ENCODE results near the gene FXN.
"Not testable (repeated sequence)": the region's sequence is repeated elsewhere in the genome, so short reads cannot be mapped to it uniquely, and the experiment has no call there.

The FXN gene

DNA sequence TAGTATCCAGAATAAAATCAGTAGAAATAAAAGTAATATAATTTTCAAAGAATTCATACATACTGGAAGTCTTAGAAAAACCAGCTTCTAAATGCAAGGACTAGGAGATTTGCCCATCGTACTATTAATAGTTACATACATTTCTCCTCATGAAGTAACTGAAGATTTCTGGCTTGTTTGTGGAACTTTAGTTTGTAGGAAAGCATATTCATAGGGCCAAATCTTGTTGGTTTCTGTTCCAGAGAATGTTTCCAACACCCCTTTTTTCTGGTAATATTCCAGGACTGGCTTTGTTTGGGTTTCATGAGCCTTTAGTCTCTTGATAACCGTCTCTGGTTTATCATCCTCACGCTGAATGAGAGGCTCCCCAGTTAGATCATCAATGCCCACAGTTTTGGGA lies 72.2 kb downstream of the FXN start:
- no peak for ATAC-seq
- TF ChIP-seq PPARA (CRISPR knock-in tag; IDR thresholded peaks at IDR 0.05; ENCODE audit: borderline replicate concordance) (no peak), ESRRG (CRISPR knock-in tag; IDR thresholded peaks at IDR 0.05) (no peak), ARNTL (CRISPR knock-in tag; IDR thresholded peaks at IDR 0.05; ENCODE audit: borderline replicate concordance, low read depth) (no peak), ZFP3 (CRISPR knock-in tag; IDR thresholded peaks at IDR 0.05) (no peak)
- TF ChIP-seq, protein P1, sequence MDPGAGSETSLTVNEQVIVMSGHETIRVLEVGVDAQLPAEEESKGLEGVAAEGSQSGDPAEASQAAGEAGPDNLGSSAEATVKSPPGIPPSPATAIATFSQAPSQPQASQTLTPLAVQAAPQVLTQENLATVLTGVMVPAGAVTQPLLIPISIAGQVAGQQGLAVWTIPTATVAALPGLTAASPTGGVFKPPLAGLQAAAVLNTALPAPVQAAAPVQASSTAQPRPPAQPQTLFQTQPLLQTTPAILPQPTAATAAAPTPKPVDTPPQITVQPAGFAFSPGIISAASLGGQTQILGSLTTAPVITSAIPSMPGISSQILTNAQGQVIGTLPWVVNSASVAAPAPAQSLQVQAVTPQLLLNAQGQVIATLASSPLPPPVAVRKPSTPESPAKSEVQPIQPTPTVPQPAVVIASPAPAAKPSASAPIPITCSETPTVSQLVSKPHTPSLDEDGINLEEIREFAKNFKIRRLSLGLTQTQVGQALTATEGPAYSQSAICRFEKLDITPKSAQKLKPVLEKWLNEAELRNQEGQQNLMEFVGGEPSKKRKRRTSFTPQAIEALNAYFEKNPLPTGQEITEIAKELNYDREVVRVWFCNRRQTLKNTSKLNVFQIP (CRISPR knock-in tag; IDR thresholded peaks at IDR 0.05; ENCODE audit: borderline replicate concordance, low read depth), result no peak

DNA sequence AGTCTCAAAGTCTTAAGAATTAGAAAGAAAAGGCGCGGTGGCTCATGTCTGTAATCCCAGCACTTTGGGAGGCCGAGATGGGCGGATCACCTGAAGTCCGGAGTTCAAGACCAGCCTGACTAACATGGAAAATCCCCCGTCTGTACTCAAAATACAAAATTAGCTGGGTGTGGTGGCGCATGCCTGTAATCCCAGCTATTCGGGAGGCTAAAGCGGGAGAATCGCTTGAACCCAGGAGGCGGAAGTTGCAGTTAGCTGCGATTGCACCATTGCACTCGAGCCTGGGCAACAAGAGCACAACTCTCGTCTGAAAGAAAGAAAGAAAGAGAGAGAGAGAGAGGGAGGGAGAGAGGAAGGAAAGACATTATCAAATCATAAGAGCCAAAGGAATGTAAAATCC lies 73.2 kb downstream of the FXN start:
- not testable (repeated sequence) for ATAC-seq

DNA sequence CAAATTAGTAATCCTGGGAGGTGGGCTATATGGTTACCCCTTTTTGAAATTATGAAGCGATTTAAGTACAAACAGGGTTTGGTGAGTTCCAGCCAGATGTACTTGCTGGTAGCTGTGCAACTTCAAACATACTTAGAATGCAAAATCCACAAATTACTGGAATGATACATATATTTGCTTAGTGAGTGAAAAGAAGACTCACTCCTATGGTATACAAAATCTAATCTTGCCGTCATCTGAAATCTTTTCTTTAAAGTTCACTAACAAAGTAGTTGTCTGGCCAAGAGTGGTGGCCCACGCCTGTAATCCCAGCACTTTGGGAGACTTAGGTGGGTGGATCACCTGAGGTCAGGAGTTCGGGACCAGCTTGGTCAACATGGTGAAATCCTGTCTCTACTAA lies 73.6 kb downstream of the FXN start:
- TF ChIP-seq ZFP30 (CRISPR knock-in tag; IDR thresholded peaks at IDR 0.05), result no peak
- TF ChIP-seq CSDC2 (CRISPR knock-in tag; IDR thresholded peaks at IDR 0.05), result no peak
- no peak for TF ChIP-seq PPARA (CRISPR knock-in tag; IDR thresholded peaks at IDR 0.05; ENCODE audit: borderline replicate concordance)
- no peak for TF ChIP-seq ZFP3 (CRISPR knock-in tag; IDR thresholded peaks at IDR 0.05)
- TF ChIP-seq, protein P2, sequence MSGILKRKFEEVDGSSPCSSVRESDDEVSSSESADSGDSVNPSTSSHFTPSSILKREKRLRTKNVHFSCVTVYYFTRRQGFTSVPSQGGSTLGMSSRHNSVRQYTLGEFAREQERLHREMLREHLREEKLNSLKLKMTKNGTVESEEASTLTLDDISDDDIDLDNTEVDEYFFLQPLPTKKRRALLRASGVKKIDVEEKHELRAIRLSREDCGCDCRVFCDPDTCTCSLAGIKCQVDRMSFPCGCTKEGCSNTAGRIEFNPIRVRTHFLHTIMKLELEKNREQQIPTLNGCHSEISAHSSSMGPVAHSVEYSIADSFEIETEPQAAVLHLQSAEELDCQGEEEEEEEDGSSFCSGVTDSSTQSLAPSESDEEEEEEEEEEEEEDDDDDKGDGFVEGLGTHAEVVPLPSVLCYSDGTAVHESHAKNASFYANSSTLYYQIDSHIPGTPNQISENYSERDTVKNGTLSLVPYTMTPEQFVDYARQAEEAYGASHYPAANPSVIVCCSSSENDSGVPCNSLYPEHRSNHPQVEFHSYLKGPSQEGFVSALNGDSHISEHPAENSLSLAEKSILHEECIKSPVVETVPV (CRISPR knock-in tag; IDR thresholded peaks at IDR 0.05), result no peak
- no peak for TF ChIP-seq BACH2 (CRISPR knock-in tag; IDR thresholded peaks at IDR 0.05; ENCODE audit: borderline replicate concordance)
- no peak for TF ChIP-seq TOX (CRISPR knock-in tag; IDR thresholded peaks at IDR 0.05; ENCODE audit: borderline replicate concordance)
- TF ChIP-seq, protein P1 (CRISPR knock-in tag; IDR thresholded peaks at IDR 0.05; ENCODE audit: borderline replicate concordance, low read depth), result no peak
- ATAC-seq, result no peak

DNA sequence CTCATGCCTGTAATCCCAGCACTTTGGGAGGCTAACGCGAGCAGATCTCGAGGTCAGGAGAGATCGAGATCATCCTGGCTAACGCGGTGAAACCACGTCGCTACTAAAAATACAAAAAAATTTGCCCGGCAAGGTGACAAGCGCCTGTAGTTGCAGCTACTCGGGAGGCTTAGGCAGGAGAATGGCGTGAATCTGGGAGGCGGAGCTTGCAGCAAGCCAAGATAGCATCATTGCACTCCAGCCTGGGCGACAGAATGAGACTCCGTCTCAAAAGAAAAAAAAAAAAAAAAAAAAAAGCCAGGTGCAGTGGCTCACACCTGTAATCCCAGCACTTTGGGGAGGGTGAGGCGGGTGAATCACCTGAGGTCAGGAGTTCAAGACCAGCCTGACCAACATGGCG lies 77.1 kb downstream of the FXN start:
- not testable (repeated sequence) for ATAC-seq

DNA sequence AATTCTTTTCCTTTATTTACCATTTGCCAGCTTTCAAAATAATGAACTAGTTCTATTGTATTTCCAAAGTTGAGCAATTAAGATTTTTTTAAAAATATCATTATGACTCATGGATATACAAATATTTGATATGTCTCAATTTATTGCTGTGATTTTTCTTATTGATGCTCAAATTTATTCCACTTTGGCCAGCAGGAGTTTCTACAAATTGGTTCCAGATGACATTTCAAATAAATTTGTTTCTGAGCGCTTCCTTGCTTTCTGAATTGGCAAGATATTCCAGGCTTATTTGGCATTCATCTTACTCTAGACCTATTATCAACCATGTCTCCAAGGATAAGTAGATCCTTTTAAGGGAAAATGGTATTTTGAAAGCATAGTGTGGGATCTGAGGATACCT lies 80.1 kb downstream of the FXN start:
- peak; percentile 83 for ATAC-seq
- peak; percentile 51 for TF ChIP-seq ISL1 (CRISPR knock-in tag; IDR thresholded peaks at IDR 0.05)
- TF ChIP-seq RARB (CRISPR knock-in tag; IDR thresholded peaks at IDR 0.05), result no peak
- no peak for TF ChIP-seq PPARA (CRISPR knock-in tag; IDR thresholded peaks at IDR 0.05; ENCODE audit: borderline replicate concordance)
- TF ChIP-seq TCF4 (CRISPR knock-in tag; IDR thresholded peaks at IDR 0.05; ENCODE audit: borderline replicate concordance), result no peak
- TF ChIP-seq ZC3H10 (CRISPR knock-in tag; IDR thresholded peaks at IDR 0.05), result 0 out of 2 replicates have a peak, but pooled peaks have one; percentile 56
- TF ChIP-seq ZFP30 (CRISPR knock-in tag; IDR thresholded peaks at IDR 0.05), result no peak

DNA sequence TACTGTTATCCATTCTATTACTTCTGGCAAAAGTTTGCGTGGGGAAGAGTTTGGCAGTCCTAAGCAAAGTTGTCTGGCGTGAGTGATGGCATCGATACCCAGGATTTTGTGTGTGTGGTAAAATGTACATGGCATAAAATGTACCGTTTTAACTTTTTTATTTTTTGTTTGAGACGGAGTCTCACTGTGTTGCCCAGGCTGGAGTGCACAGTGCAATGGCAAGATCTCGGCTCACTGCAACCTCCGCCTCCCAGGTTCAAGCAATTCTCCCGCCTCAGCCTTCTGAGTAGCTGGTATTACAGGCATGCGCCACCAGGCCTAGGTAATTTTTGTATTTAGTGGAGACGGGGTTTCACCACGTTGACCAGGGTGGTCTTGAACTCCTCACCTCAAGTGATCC lies 83.1 kb downstream of the FXN start:
- TF ChIP-seq, protein P3, sequence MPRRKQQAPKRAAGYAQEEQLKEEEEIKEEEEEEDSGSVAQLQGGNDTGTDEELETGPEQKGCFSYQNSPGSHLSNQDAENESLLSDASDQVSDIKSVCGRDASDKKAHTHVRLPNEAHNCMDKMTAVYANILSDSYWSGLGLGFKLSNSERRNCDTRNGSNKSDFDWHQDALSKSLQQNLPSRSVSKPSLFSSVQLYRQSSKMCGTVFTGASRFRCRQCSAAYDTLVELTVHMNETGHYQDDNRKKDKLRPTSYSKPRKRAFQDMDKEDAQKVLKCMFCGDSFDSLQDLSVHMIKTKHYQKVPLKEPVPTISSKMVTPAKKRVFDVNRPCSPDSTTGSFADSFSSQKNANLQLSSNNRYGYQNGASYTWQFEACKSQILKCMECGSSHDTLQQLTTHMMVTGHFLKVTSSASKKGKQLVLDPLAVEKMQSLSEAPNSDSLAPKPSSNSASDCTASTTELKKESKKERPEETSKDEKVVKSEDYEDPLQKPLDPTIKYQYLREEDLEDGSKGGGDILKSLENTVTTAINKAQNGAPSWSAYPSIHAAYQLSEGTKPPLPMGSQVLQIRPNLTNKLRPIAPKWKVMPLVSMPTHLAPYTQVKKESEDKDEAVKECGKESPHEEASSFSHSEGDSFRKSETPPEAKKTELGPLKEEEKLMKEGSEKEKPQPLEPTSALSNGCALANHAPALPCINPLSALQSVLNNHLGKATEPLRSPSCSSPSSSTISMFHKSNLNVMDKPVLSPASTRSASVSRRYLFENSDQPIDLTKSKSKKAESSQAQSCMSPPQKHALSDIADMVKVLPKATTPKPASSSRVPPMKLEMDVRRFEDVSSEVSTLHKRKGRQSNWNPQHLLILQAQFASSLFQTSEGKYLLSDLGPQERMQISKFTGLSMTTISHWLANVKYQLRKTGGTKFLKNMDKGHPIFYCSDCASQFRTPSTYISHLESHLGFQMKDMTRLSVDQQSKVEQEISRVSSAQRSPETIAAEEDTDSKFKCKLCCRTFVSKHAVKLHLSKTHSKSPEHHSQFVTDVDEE (CRISPR knock-in tag; IDR thresholded peaks at IDR 0.05), result no peak
- TF ChIP-seq TCF4 (CRISPR knock-in tag; IDR thresholded peaks at IDR 0.05; ENCODE audit: borderline replicate concordance) (no peak), ZFP30 (CRISPR knock-in tag; IDR thresholded peaks at IDR 0.05) (no peak)
- ATAC-seq, result no peak

Measured in SK-N-SH treated with all-trans-retinoic acid at 6 μM for 48 hours (cell line).